Osteocyte (in vitro differentiated cells): ENCODE results near the gene CACNA1A. TPM values are rescaled to one million over a fixed set of nuclear protein-coding genes. Genes with fewer than 3 reads are reported as not detected.

Experiments used
- DNase-seq: peaks from one replicate; pipeline ENCODE4 v3.0.0; 2021; ENCODE audit warnings: mixed read lengths; ENCODE audit not compliant: unreplicated experiment; ENCODE audit errors: extremely low spot score
- H3K27ac Mint-ChIP-seq: one replicate; pipeline ENCODE4 v1.8.0; 2021; ENCODE audit warnings: mild to moderate bottlenecking, mixed read lengths; ENCODE audit not compliant: unreplicated experiment
- H3K27me3 Mint-ChIP-seq: one replicate; pipeline ENCODE4 v1.8.0; 2021; ENCODE audit warnings: mixed read lengths; ENCODE audit not compliant: unreplicated experiment
- H3K36me3 Mint-ChIP-seq: one replicate; pipeline ENCODE4 v1.8.0; 2021; ENCODE audit warnings: mixed read lengths; ENCODE audit not compliant: unreplicated experiment
- H3K4me1 Mint-ChIP-seq: one replicate; pipeline ENCODE4 v1.8.0; 2021; ENCODE audit warnings: mixed read lengths; ENCODE audit not compliant: unreplicated experiment
- H3K4me3 Mint-ChIP-seq: one replicate; pipeline ENCODE4 v1.8.0; 2021; ENCODE audit warnings: mild to moderate bottlenecking, moderate library complexity, mixed read lengths; ENCODE audit not compliant: unreplicated experiment
- H3K9me3 Mint-ChIP-seq: one replicate; pipeline ENCODE4 v1.8.0; 2021; ENCODE audit warnings: mixed read lengths; ENCODE audit not compliant: unreplicated experiment
- total RNA-seq: library from RNA; stranded (reverse); gene quantifications from 2 replicates; pipeline ENCODE4 v1.2.1, GENCODE V29; 2021
- TF ChIP-seq, protein P1 (sequence below): fragments of 200-600 bp; sonication (generic); IDR thresholded peaks from 2 replicates; pipeline ENCODE4 v1.5.0; 2021; ENCODE audit warnings: antibody characterized with exemption, mild to moderate bottlenecking, moderate library complexity

CACNA1A gene
- total RNA-seq, 1 donor from 2014 or later = 2.3 TPM

DNA sequence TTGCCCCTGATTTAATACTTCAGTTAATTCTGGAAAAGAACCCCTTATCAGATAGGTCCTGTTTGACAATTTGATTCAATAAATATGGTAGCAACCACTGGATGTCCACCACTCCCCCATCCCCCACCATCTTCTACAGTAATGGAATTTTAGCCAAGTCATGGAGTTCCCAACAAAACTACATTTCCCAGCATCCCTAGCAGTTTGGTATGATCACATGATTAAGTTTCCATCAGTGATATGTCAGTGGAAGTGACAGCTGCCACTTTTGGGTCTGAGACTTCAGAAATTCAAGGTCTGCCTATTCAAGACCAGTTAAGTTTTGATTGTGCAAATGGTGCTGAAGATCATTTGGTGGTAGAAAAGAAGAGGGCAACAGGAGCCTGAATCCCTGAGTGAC lies 85.5 kb downstream of the CACNA1A start:
- no peak overlapping the region for H3K27ac Mint-ChIP-seq
- H3K27me3 Mint-ChIP-seq = no peaks in the 10 kb centered on the region
- no peak for DNase-seq
- peaks cover 7% of the 10 kb centered on the region for H3K9me3 Mint-ChIP-seq
- H3K4me3 Mint-ChIP-seq = no peak overlapping the region
- H3K4me1 Mint-ChIP-seq = no peaks in the 10 kb centered on the region
- TF ChIP-seq, protein P1, sequence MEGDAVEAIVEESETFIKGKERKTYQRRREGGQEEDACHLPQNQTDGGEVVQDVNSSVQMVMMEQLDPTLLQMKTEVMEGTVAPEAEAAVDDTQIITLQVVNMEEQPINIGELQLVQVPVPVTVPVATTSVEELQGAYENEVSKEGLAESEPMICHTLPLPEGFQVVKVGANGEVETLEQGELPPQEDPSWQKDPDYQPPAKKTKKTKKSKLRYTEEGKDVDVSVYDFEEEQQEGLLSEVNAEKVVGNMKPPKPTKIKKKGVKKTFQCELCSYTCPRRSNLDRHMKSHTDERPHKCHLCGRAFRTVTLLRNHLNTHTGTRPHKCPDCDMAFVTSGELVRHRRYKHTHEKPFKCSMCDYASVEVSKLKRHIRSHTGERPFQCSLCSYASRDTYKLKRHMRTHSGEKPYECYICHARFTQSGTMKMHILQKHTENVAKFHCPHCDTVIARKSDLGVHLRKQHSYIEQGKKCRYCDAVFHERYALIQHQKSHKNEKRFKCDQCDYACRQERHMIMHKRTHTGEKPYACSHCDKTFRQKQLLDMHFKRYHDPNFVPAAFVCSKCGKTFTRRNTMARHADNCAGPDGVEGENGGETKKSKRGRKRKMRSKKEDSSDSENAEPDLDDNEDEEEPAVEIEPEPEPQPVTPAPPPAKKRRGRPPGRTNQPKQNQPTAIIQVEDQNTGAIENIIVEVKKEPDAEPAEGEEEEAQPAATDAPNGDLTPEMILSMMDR = no peak
- H3K36me3 Mint-ChIP-seq = no peaks in the 10 kb centered on the region

DNA sequence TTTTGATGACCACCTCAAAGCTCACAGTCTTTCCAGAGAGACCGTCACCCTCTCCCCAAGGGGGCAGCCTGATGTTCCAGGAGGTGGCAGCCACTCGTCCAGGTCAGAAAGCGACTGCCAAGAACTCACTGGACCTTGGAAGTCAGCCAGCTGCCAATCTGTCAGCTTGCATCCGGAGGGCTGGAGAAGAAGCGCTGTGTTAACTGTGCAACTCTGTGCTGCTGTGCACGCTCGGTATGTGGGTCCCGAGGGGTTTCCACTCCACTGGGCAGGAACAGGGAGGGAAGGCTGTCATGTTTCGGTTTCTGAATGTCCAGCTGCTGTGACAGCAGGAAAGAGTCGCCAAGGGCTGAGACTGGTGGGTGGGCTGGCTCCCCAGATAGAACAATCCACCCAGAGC lies 89.2 kb downstream of the CACNA1A start:
- TF ChIP-seq, protein P1 = no peak

DNA sequence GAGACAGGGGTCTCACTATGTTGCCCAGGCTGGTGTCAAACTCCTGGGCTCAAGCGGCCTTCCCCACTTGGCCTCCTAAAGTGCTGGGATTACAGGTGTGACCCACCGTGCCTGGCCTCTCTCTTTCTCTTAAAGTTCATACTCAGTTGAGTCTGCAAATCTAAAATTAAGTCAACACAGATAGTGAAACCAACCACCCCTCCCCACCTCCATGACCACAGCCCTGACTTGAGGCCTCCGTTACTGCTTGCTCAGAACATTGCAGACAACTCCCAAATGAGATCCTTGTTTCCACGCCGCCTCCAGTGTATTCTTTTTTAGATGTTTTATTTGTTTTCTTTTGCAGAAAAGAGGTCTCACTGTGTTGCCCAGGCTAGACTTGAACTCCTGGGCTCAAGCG lies 94.4 kb downstream of the CACNA1A start:
- Mint-ChIP-seq H3K27me3 (peaks cover 3% of the 10 kb centered on the region), H3K9me3 (no peaks in the 10 kb centered on the region), H3K27ac (no peak overlapping the region), H3K4me3 (no peak overlapping the region), H3K36me3 (no peaks in the 10 kb centered on the region), H3K4me1 (no peaks in the 10 kb centered on the region)
- TF ChIP-seq, protein P1 = no peak
- DNase-seq = no peak

More for the DNA sequence above, 89.2 kb downstream of the CACNA1A start:
- no peak overlapping the region for H3K27ac Mint-ChIP-seq
- no peak overlapping the region for H3K4me3 Mint-ChIP-seq
- H3K9me3 Mint-ChIP-seq = no peaks in the 10 kb centered on the region
- H3K4me1 Mint-ChIP-seq = no peaks in the 10 kb centered on the region
- no peaks in the 10 kb centered on the region for H3K36me3 Mint-ChIP-seq
- DNase-seq = no peak
- no peaks in the 10 kb centered on the region for H3K27me3 Mint-ChIP-seq

DNA sequence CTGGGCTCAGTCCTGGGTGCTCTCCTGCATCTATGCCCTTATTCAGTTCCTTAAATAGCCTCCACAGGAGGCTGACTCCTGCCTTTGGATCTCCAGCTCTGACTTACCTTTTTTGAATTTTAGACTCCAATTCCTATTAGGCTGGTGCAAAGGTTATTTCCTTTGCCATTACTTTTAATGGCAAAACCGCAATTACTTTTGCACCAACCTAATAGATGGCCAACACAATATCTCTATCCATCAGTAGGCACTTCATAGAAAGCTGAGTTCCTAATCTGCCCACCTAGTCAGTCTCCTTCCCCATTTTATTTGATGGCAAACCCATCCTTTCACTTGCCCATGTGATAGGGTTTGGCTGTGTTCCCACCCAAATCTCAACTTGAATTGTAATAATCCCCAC lies 95.3 kb downstream of the CACNA1A start:
- TF ChIP-seq, protein P1 = no peak
- no peaks in the 10 kb centered on the region for H3K9me3 Mint-ChIP-seq
- H3K4me1 Mint-ChIP-seq = no peaks in the 10 kb centered on the region
- no peak for DNase-seq
- no peak overlapping the region for H3K27ac Mint-ChIP-seq
- no peaks in the 10 kb centered on the region for H3K36me3 Mint-ChIP-seq
- H3K27me3 Mint-ChIP-seq = peaks cover 3% of the 10 kb centered on the region
- H3K4me3 Mint-ChIP-seq = no peak overlapping the region

DNA sequence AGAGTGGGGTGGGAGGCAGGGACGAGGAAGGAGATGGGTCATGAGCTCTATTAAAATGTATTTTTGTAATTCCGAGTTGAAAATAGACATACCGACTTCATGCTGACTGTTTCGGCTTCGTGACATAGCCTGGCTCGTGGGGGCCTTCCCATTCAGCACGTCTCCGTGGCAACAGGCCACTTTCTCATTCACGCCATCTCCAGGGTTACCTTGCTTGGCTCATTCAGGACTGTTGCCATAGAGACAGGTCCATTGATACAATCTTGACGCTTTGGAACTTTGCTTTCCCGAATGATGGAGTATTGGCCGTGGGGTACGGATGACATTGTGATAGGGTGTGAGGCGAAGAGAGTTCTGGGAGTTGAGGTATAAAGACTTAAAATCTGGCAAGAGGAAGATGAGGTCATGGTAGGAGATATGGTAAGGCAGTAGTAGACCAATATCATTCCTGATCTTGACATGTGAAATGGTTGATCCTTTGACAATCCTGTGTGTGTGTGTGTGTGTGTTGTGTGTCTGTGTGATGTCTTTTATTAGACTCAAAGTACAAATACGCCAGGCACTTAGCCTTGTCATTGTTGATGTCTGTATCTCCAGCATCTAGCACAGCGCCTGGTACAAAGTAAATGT lies 97.3 kb downstream of the CACNA1A start:
- TF ChIP-seq, protein P1 = no peak
- no peak overlapping the region for H3K27ac Mint-ChIP-seq
- peaks cover 3% of the 10 kb centered on the region for H3K27me3 Mint-ChIP-seq
- no peaks in the 10 kb centered on the region for H3K9me3 Mint-ChIP-seq
- no peaks in the 10 kb centered on the region for H3K36me3 Mint-ChIP-seq
- no peaks in the 10 kb centered on the region for H3K4me1 Mint-ChIP-seq
- DNase-seq = no peak
- H3K4me3 Mint-ChIP-seq = no peak overlapping the region
